Adipocyte (in vitro differentiated cells): ENCODE data around the gene ELP4.

ENCODE experiments used
- DNase-seq: peaks from one replicate; pipeline ENCODE4 v3.0.0-alpha.2; 2015; ENCODE audit warnings: low read depth
- H3K27me3 ChIP-seq: replicated peaks from 2 replicates; pipeline ENCODE4 v1.7.0; 2013; ENCODE audit warnings: mild to moderate bottlenecking, low read length, moderate library complexity; ENCODE audit not compliant: control insufficient read depth, insufficient read depth
- H3K36me3 ChIP-seq: 2 replicates; pipeline ENCODE4 v1.7.0; 2013; ENCODE audit warnings: low read length, mild to moderate bottlenecking, moderate library complexity; ENCODE audit not compliant: control insufficient read depth, insufficient read depth, severe bottlenecking
- H3K4me1 ChIP-seq: 2 replicates; pipeline ENCODE4 v1.7.0; 2013; ENCODE audit warnings: mild to moderate bottlenecking, low read length, moderate library complexity; ENCODE audit not compliant: control insufficient read depth, insufficient read depth
- H3K4me3 ChIP-seq: 2 replicates; pipeline ENCODE4 v1.7.0; 2013; ENCODE audit warnings: mild to moderate bottlenecking, low read length, moderate library complexity
- H3K9ac ChIP-seq: 2 replicates; pipeline ENCODE4 v1.7.0; 2013; ENCODE audit warnings: mild to moderate bottlenecking, low read length, moderate library complexity
- H3K9me3 ChIP-seq: 2 replicates; pipeline ENCODE4 v1.7.0; 2013; ENCODE audit warnings: mild to moderate bottlenecking, low read length, moderate library complexity; ENCODE audit not compliant: control insufficient read depth

Gene ELP4

DNA sequence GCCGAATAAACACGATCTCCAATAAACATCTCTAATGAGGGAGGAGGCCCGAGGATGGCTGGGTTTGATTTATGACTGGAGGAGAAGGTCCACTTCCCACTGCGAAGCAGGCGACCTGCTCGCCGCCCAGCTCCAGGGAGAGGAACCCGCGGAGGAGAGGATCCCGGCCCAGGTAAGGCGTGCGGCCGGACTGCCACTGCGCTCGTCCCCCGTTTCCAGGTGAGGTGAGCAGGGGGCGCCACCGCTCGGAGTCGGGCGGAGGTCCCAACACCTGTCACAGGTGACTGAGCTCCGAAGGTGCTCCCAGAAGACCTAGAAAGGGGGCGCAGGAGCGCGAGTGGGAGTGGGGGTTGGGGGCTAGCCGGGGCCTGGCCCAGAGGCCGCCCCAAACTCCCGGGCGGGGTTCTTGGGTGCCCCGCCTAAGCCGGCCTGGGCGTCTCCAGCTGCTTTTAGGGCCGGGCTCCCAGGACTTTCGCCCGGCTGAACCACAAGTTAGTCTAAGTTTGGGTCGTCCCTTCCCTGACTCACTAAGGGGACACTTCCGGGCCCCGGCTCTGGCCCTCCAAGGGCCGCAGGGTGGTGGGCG lies 307.0 kb downstream of the ELP4 start:
- no peak overlapping the region for H3K4me3 ChIP-seq
- DNase-seq: no peak
- peaks cover 85% of the 10 kb centered on the region for H3K27me3 ChIP-seq
- no peaks in the 10 kb centered on the region for H3K36me3 ChIP-seq
- H3K4me1 ChIP-seq: peaks cover 15% of the 10 kb centered on the region
- H3K9ac ChIP-seq: no peak overlapping the region
- no peaks in the 10 kb centered on the region for H3K9me3 ChIP-seq

DNA sequence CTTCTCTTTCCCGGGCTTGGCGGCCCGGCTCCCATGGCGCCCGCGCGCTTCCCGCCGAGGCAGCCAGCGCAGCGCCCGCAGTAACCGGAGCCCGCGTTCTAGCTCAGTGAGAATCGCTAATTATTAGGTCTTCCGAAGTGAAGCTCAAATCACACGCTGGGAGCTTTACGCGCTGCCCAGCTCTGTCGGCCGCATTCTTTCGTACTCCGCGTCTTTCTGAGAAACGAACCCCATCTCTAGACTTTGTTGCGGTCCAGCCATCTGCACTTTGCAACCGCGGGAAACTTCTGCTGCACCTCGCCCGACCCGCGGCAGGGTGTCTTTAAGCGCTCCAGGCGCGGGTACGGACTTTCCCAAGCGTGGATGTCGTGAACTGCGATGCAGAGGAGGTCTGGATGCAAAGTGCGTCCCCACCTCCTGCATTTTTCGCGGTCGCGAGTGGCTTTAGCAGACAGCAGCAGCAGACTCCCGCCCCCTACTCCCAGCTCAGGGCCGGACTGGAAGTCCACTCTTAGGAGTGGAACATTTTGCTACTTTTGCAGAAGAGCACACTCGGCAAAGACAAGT lies 307.6 kb downstream of the ELP4 start:
- DNase-seq: no peak
- peaks cover 15% of the 10 kb centered on the region for H3K4me1 ChIP-seq
- no peak overlapping the region for H3K4me3 ChIP-seq
- no peaks in the 10 kb centered on the region for H3K9me3 ChIP-seq
- H3K27me3 ChIP-seq: peaks cover 91% of the 10 kb centered on the region
- no peaks in the 10 kb centered on the region for H3K36me3 ChIP-seq
- H3K9ac ChIP-seq: no peak overlapping the region

DNA sequence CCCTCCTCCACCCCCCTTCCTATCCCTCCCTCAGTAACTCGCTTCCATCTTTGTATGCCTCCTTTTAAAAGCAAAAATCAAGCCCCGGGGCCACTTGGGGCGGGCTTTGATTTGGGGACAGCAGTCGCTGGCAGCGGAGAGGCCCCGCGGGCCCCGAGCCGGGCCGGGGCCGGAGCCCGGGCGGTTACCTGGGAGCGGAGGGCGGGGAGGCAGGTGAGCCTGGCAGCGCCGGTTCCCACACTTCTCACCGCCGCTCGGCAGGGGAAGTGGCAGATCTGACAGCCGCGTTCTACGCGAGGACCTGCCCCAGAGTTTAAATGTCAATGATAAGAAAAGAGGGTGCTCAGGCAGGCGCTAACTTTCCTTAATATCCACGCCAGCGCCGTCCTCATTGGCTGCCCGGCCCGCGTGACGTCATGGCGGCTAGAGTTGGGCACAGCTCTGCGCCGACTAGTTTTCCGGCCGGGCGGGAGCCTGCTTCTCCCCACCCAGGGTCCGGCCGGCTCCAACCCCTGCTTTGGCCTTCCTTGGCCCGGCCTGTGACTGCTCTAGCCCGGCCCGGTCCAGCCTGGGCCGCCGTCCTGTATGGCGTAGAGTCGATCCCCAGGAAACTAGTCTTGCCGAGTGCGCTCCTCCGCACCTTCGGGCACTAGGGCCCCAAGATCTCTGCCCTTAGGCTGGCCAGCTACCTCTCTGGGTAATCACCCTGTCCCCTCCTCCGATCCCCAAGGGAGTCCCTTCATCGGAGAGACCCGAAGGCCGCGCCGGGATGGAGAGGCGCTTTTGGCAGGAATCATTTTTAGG lies 308.3 kb downstream of the ELP4 start:
- H3K9ac ChIP-seq: no peak overlapping the region
- H3K36me3 ChIP-seq: no peaks in the 10 kb centered on the region
- H3K27me3 ChIP-seq: peaks cover 91% of the 10 kb centered on the region
- no peak for DNase-seq
- H3K4me1 ChIP-seq: peaks cover 11% of the 10 kb centered on the region
- no peaks in the 10 kb centered on the region for H3K9me3 ChIP-seq
- no peak overlapping the region for H3K4me3 ChIP-seq

DNA sequence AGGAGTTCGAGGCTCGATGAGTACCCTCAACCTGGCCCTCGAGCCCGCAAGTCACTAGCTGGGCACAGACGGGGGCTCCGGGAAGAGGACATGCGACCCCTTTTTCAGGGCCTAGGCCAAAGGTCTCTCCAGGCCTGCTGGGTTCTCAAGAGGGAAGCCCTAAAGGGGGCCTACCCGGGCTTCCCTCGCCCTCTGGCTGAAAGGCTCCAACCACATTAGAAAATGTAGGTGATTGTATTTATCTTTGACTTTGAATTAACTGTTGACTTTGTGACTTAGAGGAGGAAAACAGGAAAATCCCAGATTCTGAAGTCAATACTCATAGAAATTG lies 308.8 kb downstream of the ELP4 start:
- H3K4me3 ChIP-seq: no peak overlapping the region
- H3K9me3 ChIP-seq: no peaks in the 10 kb centered on the region

DNA sequence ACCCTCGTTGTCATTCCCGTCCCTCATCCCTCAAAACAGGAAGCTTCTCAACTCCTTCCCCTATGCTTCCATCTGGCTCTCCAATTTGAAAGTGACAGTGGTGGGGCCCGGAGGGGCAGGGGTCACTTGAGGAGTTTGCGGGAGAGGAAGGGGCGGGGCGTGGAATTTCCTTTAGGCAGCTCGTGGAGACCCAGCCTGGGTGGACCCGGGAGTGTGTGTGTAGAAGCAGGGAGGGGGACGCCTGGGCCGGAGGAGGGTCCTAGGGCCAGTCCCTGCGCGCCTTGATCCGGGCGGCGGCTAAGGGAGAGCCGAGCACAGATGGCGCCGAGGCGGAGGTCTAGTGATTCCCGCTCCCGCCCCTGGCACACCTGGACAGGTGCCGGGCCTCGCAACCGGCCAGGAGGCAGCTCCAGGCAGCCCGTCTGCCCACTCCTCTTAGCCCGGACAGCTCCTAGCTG lies 309.3 kb downstream of the ELP4 start:
- Histone ChIP-seq H3K27me3 (peaks cover 94% of the 10 kb centered on the region), H3K4me3 (no peak overlapping the region), H3K9ac (no peak overlapping the region), H3K4me1 (peaks cover 8% of the 10 kb centered on the region), H3K36me3 (no peaks in the 10 kb centered on the region), H3K9me3 (no peaks in the 10 kb centered on the region)
- DNase-seq: no peak

More for the DNA sequence above, 308.8 kb downstream of the ELP4 start:
- DNase-seq: no peak
- Histone ChIP-seq H3K27me3 (peaks cover 93% of the 10 kb centered on the region), H3K9ac (no peak overlapping the region), H3K36me3 (no peaks in the 10 kb centered on the region), H3K4me1 (peaks cover 8% of the 10 kb centered on the region)

DNA sequence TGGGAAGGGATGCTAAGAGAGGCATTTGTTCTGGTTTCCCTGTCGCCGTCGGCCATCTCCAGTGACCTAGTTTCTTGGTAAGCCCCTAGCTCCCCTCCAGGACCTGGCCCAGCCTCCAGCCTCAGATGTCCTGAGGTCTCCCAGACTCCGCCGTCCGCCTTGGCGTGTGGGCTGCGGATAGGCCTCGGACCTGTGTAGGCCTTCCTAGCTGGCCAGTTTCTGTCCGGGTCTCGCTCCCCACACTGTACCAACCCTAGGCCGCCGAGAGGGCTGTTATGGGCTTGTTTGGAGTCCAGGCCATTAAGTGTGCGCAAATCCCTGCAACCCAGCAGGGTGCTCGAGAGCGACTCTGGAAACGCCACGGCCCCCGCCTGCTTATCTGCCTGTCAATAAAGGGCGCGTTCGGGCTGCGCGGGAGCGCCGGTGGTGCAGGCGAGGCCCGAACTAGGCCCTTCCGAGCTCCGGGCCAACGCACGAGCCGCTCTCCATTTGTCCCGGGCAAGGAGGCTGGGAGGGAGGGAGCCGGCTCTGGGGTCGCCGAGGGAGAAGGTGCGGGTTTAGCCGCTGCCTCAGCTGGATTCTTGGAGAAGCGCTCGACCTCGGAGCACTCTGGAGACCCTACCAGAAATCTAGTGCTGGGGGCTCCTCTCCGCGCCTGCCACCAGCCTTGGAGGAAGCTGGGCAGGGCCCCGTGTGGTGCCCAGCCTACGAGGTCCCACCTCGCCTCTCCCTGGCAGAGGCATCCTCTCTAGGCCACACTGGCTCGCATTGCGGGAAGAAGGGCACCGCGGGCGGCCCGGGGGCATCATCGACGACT lies 310.3 kb downstream of the ELP4 start:
- Histone ChIP-seq H3K9ac (no peak overlapping the region), H3K4me3 (no peak overlapping the region), H3K27me3 (peaks cover 95% of the 10 kb centered on the region), H3K9me3 (no peaks in the 10 kb centered on the region), H3K4me1 (peaks cover 8% of the 10 kb centered on the region), H3K36me3 (no peaks in the 10 kb centered on the region)
- DNase-seq: no peak

DNA sequence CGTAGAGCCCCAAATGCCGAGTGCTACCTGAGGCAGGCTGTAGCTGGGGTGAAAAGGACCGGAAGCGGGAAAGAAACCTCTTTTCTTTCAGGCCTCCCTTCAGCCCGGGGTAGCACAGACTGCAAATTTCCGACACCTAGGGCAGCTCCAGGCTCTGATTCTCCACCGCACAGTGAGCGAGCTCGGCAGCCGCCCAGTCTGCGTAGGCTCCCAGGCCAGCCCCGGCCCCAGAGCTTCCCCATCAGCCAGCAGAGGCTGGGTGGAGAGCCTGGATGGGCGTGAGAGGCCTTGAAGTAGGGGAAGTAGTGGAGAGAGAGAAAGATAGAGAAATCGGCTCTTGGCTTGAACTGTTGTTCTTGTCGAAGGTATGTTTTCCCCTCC lies 310.9 kb downstream of the ELP4 start:
- peaks cover 8% of the 10 kb centered on the region for H3K4me1 ChIP-seq
- H3K27me3 ChIP-seq: peaks cover 95% of the 10 kb centered on the region
- DNase-seq: no peak
- no peaks in the 10 kb centered on the region for H3K9me3 ChIP-seq
- H3K9ac ChIP-seq: no peak overlapping the region
- H3K4me3 ChIP-seq: no peak overlapping the region
- no peaks in the 10 kb centered on the region for H3K36me3 ChIP-seq

DNA sequence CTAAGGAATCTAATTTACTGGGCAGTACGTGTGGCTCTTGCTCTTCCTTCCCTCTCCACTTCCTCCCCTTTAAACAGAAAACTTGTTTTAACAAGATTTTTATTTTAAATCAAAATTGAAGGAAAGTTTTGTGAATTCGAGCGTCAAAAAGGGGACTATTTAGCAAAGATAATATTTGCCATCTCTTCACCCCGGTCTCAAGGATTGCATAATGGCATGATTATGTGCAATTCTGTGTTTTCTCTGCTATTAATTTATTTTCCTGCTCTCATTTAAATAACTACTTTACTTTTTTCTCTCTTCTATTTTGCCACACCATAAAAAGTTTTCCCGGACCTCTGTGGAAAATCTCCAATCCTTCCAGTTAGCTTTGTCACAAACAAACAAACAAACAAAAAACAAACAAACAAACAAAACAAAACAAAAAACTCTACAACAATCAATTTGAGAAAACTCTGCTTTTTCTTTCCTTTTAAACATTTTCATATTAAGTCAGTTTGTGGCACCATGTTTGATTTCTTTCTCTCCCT lies 311.7 kb downstream of the ELP4 start:
- H3K4me1 ChIP-seq: peaks cover 4% of the 10 kb centered on the region

DNA sequence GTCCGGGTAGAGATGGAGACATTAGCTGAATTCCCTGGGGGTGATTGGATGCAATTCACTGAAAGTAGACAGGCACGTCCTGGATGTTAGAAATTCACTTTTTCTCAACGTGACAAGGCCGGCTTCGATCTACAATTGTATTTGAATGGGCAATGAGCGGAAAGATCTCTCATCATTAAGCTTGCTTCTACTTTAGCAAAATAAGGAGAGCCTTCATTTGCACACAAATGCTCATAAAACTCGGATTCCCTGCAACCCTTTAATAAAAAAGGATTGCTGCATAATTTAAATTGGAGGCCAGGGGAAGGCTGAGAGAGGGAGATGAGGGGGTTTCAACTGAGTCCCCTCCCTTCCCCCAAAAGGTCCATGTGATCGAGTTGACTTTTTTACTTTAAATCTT lies 312.2 kb downstream of the ELP4 start:
- Histone ChIP-seq H3K27me3 (peaks cover 97% of the 10 kb centered on the region), H3K36me3 (no peaks in the 10 kb centered on the region), H3K4me3 (no peak overlapping the region), H3K9ac (no peak overlapping the region), H3K4me1 (peaks cover 4% of the 10 kb centered on the region), H3K9me3 (no peaks in the 10 kb centered on the region)
- DNase-seq: no peak

More for the DNA sequence above, 311.7 kb downstream of the ELP4 start:
- no peaks in the 10 kb centered on the region for H3K9me3 ChIP-seq
- H3K4me3 ChIP-seq: no peak overlapping the region
- no peaks in the 10 kb centered on the region for H3K36me3 ChIP-seq
- DNase-seq: no peak
- H3K9ac ChIP-seq: no peak overlapping the region
- peaks cover 96% of the 10 kb centered on the region for H3K27me3 ChIP-seq

DNA sequence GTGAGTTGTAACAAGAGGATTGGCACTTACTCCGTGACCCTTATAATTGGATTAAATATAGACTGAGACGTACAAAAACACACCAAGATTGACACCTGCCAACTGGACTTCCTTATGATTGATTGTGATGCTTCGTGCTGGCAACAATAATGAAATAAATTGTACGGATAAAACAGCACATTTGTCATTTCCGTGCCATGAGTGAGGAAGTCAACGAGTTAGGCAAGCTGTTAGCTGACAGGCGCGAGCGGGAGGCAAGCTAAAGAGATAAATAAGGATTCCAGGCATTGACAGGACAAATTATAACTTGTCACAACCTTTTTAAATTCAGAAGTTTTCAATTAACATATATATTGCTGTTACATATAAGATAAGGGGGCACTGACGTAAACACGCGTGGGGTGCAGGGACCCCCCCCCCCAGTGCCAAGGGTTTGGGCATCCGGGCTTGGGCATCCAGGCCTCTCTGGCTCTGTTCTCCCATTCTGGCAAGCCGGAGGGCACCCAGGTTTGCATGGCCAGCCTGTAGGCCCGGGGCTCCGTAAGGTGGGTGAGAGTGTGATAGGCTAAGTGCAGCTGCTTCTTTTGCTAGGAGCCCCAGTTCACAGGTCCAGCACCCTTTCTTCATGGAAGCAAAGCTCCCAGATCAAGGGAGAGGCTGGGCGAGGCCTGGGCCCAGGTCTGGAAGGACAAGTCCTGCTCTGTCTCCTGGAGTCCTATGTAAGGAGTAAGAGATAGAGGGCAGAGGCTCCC lies 312.8 kb downstream of the ELP4 start:
- no peak overlapping the region for H3K9ac ChIP-seq
- no peaks in the 10 kb centered on the region for H3K9me3 ChIP-seq
- no peaks in the 10 kb centered on the region for H3K4me1 ChIP-seq
- no peaks in the 10 kb centered on the region for H3K36me3 ChIP-seq
- H3K27me3 ChIP-seq: peaks cover 97% of the 10 kb centered on the region
- no peak overlapping the region for H3K4me3 ChIP-seq
- DNase-seq: no peak
